Measurements from ENCODE around the gene PRR18.

The PRR18 gene

GRCh38 chr6:166333172-166333995 is 25.2 kb upstream of the PRR18 start:
- no peak for DNase-seq

DNA sequence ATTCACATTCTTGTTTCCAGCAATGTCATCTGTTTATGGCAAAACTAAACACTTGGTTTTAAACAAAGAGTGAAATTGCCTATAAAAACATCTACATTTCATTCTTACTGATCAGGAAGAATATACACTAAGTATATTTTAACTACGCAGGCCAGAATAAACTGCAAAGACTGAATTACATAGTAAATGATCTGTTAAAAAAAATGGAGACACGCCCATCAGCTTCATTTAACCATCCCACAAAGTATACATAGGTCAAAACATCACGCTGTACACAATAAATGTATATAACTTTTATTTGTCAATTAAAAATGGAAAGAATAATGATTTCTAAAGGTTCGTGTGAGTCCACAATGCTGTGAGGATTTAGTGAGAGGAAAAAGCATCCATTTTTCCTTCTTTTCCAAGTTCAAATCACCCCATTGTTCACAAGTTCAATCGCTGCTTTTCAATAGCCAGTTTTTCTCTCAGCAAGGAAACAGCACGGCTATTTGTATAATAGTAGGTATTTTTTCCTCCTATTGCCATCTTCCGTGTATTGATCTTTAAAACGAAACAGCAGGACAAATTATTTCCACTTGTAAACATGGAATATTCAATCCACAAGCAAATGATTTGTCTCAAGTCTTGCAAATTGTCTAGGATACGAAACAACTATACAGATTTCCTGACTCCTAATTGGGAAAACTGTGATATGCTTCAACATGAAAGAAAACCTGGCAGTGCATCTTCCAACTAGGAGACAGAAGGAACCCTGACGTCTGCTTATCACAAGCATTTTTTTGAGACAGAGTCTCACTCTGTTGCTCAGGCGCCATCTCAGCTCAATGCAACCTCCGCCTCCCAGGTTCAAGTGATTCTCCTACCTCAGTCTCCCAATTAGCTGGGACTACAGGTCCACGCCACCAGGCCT is 23.6 kb upstream of the PRR18 start:
- DNase-seq, result no peak

DNA sequence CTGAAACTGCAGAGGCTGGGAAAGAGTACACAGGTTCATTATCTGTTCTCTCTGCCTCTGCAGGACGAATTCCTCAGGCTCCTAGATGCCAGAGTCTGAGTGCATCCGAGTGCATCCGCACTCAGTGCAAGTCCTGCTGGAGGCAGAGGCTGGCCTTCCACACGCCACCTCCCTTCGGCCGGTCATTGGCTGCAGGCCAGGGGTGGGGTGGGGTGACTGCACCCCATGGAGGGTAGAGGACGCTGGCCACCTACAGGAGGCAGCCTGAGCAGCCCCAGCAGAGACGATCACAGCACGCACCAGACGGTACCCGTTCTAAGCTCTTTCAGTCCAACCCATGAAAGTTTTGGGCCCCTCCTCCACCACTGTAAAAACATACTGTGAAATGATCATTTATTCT is 22.4 kb upstream of the PRR18 start:
- no peak for DNase-seq

DNA sequence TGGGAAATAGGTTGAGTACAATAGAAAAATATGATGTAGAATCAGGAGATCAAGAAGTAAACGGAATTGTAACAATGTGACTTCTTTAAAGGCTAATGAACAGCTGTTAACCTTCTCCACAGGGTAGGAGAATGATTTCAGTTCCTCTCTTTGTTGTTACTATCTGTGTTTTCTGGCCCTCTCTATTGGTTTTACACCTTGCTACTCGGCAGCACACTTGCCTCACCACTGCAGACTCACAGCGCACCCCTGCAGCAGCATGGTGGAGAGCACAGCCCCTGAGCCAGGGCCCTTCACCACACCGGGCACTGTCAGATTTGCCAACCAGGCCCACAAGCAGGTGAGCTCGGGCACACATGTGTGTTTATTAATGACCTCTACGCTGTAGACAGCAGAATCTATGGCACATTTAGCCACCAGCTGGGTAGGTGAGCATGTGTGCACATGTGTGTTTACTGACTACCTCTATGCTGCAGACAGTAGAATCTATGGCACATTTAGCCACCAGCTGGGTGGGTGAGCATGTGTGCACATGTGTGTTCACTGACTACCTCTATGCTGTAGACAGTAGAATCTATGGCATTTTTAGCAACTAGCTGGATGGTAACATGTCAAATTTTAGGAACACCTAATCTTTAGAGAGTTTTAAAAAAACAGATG is 17.3 kb upstream of the PRR18 start:
- DNase-seq, result no peak

DNA sequence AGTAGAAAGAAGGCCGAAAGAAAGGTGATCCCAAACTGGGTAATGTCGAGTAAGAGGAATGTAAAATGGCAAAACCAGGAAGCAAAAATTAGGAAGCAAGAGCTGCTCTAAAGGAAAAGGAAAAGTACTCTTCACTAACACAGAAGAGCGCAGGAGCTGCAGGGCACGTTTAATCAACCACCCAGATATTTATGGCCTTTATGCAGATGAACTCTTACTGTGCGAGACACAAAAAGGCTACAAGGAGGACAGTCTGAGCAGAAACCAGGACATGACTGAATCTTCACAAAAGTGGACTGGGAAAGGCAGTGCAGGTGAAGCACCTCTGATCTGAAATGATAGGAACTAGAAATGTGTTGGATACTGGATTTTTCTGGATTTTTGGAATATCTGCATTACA is 15.2 kb upstream of the PRR18 start:
- no peak for DNase-seq

DNA sequence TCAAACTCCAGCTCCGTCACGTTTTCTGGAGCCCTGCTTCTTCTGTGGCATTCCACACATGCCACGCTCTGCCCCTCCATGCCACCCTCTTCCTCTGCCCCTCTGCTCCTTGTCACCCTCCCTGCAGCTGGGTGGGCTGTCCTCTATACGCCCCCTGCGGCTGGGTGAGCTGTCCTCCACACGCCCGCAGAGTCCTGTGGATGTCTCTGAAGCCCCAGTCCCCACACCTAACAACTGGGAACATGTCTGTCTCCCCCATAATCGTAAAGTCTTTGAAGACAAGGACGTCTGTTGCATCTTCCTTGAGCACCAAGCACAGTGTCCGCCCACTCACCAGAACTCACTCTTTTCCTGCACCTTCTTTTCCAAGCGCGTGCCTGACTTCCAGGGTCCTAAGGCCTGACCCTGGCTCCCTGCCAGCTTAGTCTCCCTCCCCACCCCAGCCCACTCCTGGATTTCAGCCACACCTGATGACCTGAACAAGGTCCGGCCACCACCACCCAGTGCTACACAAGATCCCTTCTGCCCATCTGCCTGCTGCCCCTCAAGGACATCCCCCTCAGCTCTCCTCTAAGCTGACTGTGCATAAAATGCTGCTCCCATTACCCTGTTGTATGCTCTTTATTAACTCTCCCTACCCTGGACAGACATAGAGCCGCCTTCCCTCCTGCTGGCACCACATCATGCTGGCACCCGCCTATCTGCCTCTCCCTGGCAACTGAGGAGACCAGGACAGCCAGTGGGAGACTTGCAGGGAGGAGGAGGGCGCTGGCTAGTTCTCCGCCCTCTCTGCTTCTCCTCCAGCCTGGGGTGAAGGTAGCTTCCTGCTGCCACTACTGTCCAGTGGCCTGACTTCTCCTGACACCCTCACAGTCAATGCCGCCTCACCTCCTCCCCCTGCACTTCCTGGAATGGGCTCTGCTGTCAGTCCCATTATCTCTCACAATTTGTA is 10.7 kb upstream of the PRR18 start:
- no peak for DNase-seq

GRCh38 chr6:166318227-166318626 is 10.0 kb upstream of the PRR18 start:
- DNase-seq, result no peak

DNA sequence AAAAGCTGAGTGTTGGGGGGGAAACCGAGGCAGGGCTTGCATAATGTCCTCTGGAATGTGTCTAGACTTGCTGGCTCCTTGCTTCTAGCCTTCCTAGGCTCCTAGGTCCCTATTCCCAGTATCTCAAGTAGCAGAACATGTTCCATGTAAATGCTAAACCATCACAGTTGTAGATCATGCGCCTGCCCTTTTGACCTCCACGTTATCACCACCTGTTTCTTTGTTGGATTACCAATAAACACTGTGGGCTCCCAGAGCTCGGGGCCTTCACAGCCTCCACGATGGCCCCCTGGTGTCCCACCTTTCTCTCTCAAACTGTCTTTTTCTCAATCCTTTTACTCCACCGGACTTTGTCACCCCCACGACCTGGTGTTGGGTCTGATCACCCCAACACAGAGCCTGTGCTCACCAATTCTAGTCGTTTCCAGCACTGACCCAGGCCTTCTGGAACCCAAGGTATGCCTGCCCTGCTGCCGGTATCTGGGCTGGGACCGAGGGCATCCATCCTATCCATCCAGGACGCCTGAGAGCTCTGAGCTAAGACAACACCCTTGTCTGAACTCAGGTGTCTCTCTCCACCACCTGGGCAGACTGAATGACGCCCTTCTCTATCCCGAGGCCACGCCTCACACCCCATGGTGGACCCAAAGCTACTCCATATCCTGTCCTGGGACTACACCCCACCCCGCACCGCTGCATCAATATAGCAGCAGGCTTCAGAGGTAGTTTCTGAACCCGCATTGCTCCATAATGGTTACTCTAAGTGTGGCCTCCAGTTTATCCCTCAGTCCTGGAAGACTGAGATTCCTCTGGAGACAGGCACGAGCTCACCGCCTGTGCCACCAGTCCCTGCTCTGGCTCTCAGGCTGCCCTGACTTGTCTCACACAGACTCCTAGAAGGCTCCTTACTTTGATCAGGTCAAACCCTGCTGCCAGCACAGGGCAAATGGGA is 9.3 kb upstream of the PRR18 start:
- DNase-seq, result no peak

- DNase-seq, result no peak
Observed at GRCh38 chr6:166315436-166315835, 7.2 kb upstream of the PRR18 start.

DNA sequence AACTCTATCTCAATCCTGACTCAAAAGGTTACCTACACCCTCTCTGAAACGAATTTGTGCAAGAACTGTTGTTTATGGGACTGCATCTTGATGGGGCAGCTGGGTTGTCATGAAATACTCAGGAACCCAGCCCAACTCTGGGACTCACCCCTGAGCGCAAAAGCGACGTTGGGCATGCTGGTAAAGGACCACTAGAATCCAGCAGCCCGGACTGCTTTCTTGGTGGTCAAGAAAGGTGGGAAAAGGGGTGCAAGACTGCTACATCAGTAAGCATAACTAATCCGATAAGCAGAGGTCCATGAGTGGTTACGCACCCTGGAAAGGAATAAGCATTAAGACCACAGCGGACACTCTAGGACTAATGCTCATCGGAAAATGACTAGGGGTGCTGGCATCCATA is 6.3 kb upstream of the PRR18 start:
- DNase-seq, result no peak

DNA sequence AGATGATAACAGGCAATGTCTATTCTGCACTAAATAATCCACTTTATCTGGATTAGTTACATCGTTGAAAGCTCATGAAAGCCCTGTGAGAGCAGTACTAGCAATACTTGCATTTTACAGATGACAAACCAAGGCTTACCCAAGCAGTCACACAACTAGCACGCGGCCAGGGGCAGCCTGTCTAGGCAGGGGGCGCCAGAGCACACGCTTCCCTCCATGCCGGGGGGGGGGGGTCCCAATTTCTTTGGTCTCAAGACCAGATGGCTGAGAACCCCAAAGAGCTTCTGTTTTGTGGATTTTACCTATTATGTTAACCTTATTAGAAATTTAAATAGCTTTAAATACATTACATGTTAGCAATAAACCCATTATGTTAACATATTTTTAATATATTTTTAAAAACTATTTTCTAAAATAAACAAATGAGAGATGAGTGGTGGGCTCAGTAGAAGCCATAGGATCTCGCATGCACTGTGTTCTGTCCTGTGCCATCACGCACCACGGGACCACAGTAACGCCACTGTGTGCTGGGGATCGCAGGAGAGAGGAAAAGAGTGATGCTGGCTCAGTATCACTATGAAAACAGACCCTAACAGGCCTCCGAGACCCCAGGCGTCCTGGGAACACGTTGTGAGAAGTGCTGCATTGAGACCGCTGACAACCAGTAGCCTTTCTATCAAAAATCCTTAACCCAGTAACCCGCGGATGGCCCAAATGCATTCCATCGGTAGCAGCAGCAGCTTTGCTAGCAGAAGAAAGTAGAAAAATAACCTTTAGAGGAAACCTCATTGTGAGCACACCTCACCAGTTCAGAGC is 5.3 kb upstream of the PRR18 start:
- DNase-seq, result no peak

DNA sequence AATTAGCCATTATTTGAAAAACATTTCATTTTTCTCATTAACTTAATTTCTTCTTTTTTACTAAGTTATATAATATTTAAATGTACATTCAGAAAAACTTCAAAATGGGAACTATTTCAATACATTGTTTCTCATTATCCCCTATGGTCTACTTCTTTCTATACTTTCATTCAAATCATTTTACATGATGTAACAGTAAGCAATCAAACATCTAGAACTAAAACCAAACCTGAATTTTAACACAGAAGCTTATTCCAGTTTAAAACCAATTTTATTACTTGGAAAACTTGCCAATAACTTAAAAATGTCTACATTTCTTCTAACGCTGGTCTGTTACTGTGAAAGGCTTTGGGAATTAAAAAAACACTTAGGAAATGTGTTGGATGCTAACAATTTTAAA is 4.6 kb upstream of the PRR18 start:
- DNase-seq, result no peak

DNA sequence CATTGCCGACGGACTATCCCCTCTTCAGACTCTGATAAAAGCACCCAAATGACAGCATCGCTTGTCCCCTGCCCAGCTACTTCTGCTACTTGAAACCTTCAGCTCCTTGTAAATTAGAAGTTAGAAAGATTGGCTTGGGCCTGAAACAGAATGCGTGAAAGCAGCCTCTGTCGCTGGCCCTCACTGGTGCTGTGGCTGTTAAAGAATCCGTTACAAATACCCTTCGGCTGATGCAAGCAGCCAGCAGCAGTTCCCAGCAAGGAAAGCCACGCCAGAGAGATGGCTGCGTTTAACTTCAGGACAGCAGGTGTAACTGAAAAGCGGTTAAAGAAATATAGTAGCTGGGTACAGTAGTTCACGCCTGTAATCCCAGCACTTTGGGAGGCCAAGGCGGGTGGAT is 2.4 kb upstream of the PRR18 start:
- DNase-seq, result no peak

- DNase-seq, result no peak
Observed at GRCh38 chr6:166309977-166310376, 1.8 kb upstream of the PRR18 start.

DNA sequence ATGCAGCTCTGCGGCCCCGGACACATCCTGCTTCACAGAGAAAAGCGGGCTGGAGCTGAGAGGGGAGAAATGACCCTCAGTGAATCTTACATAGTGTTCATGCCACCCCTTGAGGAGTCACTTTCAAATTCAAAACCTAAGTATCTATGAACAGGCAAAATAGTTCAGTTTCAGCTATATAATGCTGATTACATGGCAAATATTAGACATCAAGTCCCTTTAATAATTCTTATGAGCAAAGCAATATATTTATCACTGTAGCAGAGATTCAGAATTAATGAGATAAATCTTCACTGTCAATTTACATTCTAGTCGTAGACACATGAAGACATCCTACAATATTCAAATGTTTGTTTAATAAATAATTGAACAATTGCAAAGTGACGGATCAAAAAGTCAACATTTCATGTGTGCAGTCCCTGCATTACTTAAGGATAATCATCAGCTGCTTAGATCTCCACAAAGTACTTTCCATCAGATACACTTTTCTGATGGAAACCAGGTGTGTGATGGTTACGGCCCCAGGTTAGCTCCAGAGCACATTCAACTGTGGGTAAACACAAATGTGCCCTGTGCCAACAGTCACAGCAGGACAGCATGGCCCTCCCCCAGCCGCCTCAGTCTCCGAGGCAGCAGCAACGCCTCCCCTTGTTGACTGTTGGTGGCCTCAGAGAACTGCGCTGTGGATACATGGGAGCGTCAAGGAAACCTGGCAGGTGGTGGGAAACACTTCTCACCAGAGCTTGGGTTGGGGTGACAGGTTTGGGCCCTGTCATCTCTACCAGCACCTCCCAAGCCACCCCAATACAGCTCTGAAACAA is 787 bp upstream of the PRR18 start:
- no peak for DNase-seq

DNA sequence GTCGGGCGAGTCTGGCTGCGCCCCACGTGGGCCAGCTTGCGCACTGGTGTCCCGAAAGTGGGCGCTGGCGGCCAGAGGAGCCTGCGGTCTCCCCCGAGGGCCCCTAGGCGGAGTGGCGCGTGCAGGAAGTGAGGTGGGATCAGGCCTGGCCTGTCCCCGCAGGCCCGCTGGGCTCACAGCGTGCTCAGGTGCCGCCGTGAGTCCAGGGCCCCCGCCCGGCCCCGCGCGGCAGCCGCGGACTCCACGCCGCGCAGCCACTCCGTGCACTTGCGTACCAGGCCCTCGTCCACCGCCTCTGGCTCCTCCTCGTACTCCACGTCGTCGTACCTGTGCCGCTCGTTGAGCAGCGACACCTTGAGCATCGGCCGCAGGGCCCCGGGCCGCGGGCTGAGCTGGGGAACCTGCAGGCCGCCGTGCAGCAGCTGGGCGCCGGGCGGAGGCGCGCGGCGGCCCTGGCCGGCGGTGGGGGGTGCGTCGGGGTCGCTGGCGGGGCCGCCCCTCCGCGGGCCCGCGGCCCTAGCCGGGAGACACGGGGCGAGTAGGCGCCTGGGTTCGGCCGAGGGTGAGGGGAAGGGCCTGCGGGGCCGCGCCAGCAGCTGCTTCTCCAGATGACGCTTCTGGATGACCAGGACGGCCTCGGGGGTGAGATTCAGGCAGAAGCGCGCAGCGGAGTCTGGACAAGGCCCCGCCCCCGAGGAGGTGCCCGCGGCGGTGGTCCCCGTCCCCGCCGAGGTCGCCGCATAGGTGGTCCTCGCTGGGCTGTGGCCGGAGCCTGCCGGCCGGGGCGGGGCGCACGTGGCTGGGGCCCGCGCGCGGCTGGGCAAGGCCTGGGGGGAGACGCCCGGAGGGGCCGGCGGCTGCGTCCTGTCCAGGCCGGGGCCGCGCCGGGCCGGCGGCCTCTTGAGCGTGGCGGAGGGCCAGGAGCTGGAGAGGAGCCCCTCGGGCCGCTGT is 835 bp downstream of the PRR18 start:
- DNase-seq, result no peak

- DNase-seq, result no peak
Observed at GRCh38 chr6:166306378-166307081, 1.7 kb downstream of the PRR18 start.

All from NCI-H1048 (cell line).